Nephron (organoid): ENCODE results near the gene PCP4.

Experiments
- H3K27ac Mint-ChIP-seq, 3 experiments: 2 replicates each; pipeline ENCODE4 v1.8.0; 2020; ENCODE audit warnings: mixed read lengths in 3 of 3, mild to moderate bottlenecking in 2 of 3, moderate library complexity in 1 of 3
- H3K27me3 Mint-ChIP-seq: 2 replicates; pipeline ENCODE4 v1.8.0; 2021; ENCODE audit warnings: low read depth, mild to moderate bottlenecking, moderate library complexity, mixed read lengths
- H3K36me3 Mint-ChIP-seq: 2 replicates; pipeline ENCODE4 v1.8.0; 2020; ENCODE audit warnings: low read depth, mixed read lengths
- H3K4me1 Mint-ChIP-seq: 2 replicates; pipeline ENCODE4 v1.8.0; 2020; ENCODE audit warnings: mixed read lengths
- H3K4me3 Mint-ChIP-seq, 3 experiments: 2 replicates each; pipeline ENCODE4 v1.8.0; 2020; ENCODE audit warnings: mild to moderate bottlenecking in 3 of 3, mixed read lengths in 3 of 3, moderate library complexity in 2 of 3
- H3K9me3 Mint-ChIP-seq: 2 replicates; pipeline ENCODE4 v1.8.0; 2020; ENCODE audit warnings: mixed read lengths
- CTCF ChIP-seq, 3 experiments: fragments of 200-600 bp; sonication (generic); IDR thresholded peaks; one replicate each; pipeline ENCODE4 v1.5.0; 2021; ENCODE audit warnings: antibody characterized with exemption in 3 of 3; ENCODE audit not compliant: unreplicated experiment in 3 of 3

Gene PCP4

GRCh38 chr21:39869141-39869818, 2.0 kb downstream of the PCP4 start:
- no peak for TF ChIP-seq CTCF (IDR thresholded peaks at IDR 0.05; ENCODE audit: unreplicated experiment in 3 of 3)
- peaks cover 23% of the 10 kb centered on the region for H3K27me3 Mint-ChIP-seq

GRCh38 chr21:39873687-39874086, 6.4 kb downstream of the PCP4 start:
- H3K9me3 Mint-ChIP-seq: no peaks in the 10 kb centered on the region
- TF ChIP-seq CTCF (IDR thresholded peaks at IDR 0.05; ENCODE audit: unreplicated experiment in 3 of 3): no peak
- H3K27ac Mint-ChIP-seq: no peak overlapping the region
- no peaks in the 10 kb centered on the region for H3K36me3 Mint-ChIP-seq
- H3K27me3 Mint-ChIP-seq: peaks cover 10% of the 10 kb centered on the region
- H3K4me1 Mint-ChIP-seq: peaks cover 5% of the 10 kb centered on the region
- H3K4me3 Mint-ChIP-seq: no peak overlapping the region

More at GRCh38 chr21:39869141-39869818, 2.0 kb downstream of the PCP4 start:
- peak overlapping the region in 1 of 3 experiments; percentile 63 for H3K4me3 Mint-ChIP-seq
- H3K36me3 Mint-ChIP-seq: no peaks in the 10 kb centered on the region
- H3K4me1 Mint-ChIP-seq: peaks cover 10% of the 10 kb centered on the region
- H3K27ac Mint-ChIP-seq: peak overlapping the region in 1 of 3 experiments; percentile 30
- no peaks in the 10 kb centered on the region for H3K9me3 Mint-ChIP-seq

- no peak for TF ChIP-seq CTCF (IDR thresholded peaks at IDR 0.05; ENCODE audit: unreplicated experiment in 3 of 3)
- Mint-ChIP-seq H3K9me3 (no peaks in the 10 kb centered on the region), H3K4me3 (no peak overlapping the region), H3K4me1 (peaks cover 5% of the 10 kb centered on the region), H3K27me3 (peaks cover 7% of the 10 kb centered on the region), H3K36me3 (no peaks in the 10 kb centered on the region), H3K27ac (no peak overlapping the region)
Measured at GRCh38 chr21:39874206-39874605, 7.0 kb downstream of the PCP4 start.

- no peak for TF ChIP-seq CTCF (IDR thresholded peaks at IDR 0.05; ENCODE audit: unreplicated experiment in 3 of 3)
- no peaks in the 10 kb centered on the region for H3K4me1 Mint-ChIP-seq
- no peak overlapping the region for H3K27ac Mint-ChIP-seq
- peaks cover 12% of the 10 kb centered on the region for H3K27me3 Mint-ChIP-seq
- no peaks in the 10 kb centered on the region for H3K9me3 Mint-ChIP-seq
- H3K4me3 Mint-ChIP-seq: no peak overlapping the region
- H3K36me3 Mint-ChIP-seq: no peaks in the 10 kb centered on the region
Measured at GRCh38 chr21:39874759-39875158, 7.5 kb downstream of the PCP4 start.

GRCh38 chr21:39881661-39882060, 14.4 kb downstream of the PCP4 start:
- TF ChIP-seq CTCF (IDR thresholded peaks at IDR 0.05; ENCODE audit: unreplicated experiment in 3 of 3): no peak
- H3K9me3 Mint-ChIP-seq: no peaks in the 10 kb centered on the region

More at GRCh38 chr21:39881661-39882060, 14.4 kb downstream of the PCP4 start:
- Mint-ChIP-seq H3K27me3 (peaks cover 5% of the 10 kb centered on the region), H3K36me3 (no peaks in the 10 kb centered on the region), H3K4me3 (no peak overlapping the region), H3K27ac (no peak overlapping the region), H3K4me1 (peaks cover 24% of the 10 kb centered on the region)
